Nephron (organoid): ENCODE data around the gene ATP6V1E1.

Source experiments
- H3K27ac Mint-ChIP-seq, 3 experiments: 2 replicates each; pipeline ENCODE4 v1.8.0; 2020; ENCODE audit warnings: mixed read lengths in 3 of 3, mild to moderate bottlenecking in 2 of 3, moderate library complexity in 1 of 3
- H3K27me3 Mint-ChIP-seq: 2 replicates; pipeline ENCODE4 v1.8.0; 2021; ENCODE audit warnings: low read depth, mild to moderate bottlenecking, moderate library complexity, mixed read lengths
- H3K36me3 Mint-ChIP-seq: 2 replicates; pipeline ENCODE4 v1.8.0; 2020; ENCODE audit warnings: low read depth, mixed read lengths
- H3K4me1 Mint-ChIP-seq: 2 replicates; pipeline ENCODE4 v1.8.0; 2020; ENCODE audit warnings: mixed read lengths
- H3K4me3 Mint-ChIP-seq, 3 experiments: 2 replicates each; pipeline ENCODE4 v1.8.0; 2020; ENCODE audit warnings: mild to moderate bottlenecking in 3 of 3, mixed read lengths in 3 of 3, moderate library complexity in 2 of 3
- H3K9me3 Mint-ChIP-seq: 2 replicates; pipeline ENCODE4 v1.8.0; 2020; ENCODE audit warnings: mixed read lengths
- TF ChIP-seq, protein P1 (sequence below), 3 experiments: fragments of 200-600 bp; sonication (generic); IDR thresholded peaks; one replicate each; pipeline ENCODE4 v1.5.0; 2021; ENCODE audit warnings: antibody characterized with exemption in 3 of 3; ENCODE audit not compliant: unreplicated experiment in 3 of 3

The ATP6V1E1 gene

DNA sequence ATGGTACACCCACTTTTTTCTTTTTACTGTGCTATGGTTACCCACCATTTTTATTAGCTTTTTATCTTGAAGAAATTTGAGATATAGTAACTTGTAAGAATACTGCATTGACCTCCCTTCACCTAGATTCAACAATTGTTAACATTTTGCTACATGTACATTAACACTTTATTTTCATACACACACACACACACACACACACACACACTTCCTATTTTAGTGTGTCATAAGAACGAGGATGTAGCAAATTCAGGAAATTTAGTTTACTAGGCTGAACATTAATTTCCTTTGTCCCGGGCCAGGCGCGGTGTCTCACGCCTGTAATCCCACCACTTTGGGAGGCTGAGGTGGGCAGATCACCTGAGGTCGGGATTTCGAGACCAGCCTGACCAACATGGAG is 1.1 kb upstream of the ATP6V1E1 start:
- TF ChIP-seq, protein P1, sequence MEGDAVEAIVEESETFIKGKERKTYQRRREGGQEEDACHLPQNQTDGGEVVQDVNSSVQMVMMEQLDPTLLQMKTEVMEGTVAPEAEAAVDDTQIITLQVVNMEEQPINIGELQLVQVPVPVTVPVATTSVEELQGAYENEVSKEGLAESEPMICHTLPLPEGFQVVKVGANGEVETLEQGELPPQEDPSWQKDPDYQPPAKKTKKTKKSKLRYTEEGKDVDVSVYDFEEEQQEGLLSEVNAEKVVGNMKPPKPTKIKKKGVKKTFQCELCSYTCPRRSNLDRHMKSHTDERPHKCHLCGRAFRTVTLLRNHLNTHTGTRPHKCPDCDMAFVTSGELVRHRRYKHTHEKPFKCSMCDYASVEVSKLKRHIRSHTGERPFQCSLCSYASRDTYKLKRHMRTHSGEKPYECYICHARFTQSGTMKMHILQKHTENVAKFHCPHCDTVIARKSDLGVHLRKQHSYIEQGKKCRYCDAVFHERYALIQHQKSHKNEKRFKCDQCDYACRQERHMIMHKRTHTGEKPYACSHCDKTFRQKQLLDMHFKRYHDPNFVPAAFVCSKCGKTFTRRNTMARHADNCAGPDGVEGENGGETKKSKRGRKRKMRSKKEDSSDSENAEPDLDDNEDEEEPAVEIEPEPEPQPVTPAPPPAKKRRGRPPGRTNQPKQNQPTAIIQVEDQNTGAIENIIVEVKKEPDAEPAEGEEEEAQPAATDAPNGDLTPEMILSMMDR (IDR thresholded peaks at IDR 0.05; ENCODE audit: unreplicated experiment in 3 of 3) = no peak
- Mint-ChIP-seq H3K9me3 (no peaks in the 10 kb centered on the region), H3K4me3 (peak overlapping the region; percentile 93 to 98 (median 94)), H3K4me1 (peaks cover 32% of the 10 kb centered on the region), H3K27ac (peak overlapping the region; percentile 70 to 96 (median 71)), H3K27me3 (no peaks in the 10 kb centered on the region), H3K36me3 (no peaks in the 10 kb centered on the region)

DNA sequence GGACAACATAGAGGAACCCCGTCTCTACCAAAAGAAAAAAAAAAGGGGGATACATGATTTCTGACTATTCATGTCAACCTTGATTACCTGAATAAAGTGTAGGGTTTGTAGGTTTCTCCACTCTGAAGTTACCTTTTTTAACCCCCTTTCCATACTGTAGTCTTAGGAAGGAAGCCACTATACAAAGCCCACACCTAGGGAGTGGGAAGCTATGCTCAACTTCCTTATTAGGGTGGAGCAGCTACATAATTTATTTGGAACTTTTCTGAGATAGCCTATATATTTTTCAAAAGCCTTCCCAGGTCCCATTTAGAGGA is 582 bp upstream of the ATP6V1E1 start:
- Mint-ChIP-seq H3K36me3 (no peaks in the 10 kb centered on the region), H3K27ac (peak overlapping the region; percentile 96 to 98 (median 98)), H3K27me3 (no peaks in the 10 kb centered on the region), H3K9me3 (no peaks in the 10 kb centered on the region), H3K4me1 (peaks cover 32% of the 10 kb centered on the region), H3K4me3 (peak overlapping the region; percentile 93 to 98 (median 94))
- TF ChIP-seq, protein P1 (IDR thresholded peaks at IDR 0.05; ENCODE audit: unreplicated experiment in 3 of 3) = no peak

DNA sequence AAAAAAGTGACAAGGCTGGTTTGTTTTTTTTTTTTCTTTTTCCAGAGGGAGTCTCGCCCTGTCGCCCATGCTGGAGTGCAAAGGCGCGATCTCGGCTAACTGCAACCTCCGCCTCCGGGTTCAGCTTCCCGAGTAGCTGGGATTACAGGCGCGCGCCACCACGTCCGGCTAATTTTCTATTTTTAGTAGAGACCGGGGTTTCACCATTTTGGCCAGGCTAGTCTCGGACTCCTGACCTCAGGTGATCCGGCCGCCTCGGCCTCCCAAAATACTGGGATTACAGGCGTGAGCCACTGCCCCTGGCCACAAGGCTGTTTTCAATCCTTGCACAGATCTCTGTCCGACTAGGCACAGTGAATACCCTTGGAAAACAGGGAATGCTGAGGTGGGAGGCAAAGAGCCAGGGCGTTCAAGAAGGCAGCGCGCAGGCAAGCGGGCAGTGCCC is 566 bp downstream of the ATP6V1E1 start:
- H3K36me3 Mint-ChIP-seq = peaks cover 7% of the 10 kb centered on the region
- TF ChIP-seq, protein P1 (IDR thresholded peaks at IDR 0.05; ENCODE audit: unreplicated experiment in 3 of 3) = no peak
- no peaks in the 10 kb centered on the region for H3K9me3 Mint-ChIP-seq
- peaks cover 21% of the 10 kb centered on the region for H3K4me1 Mint-ChIP-seq
- peak overlapping the region; percentile 96 to 98 (median 98) for H3K27ac Mint-ChIP-seq
- H3K27me3 Mint-ChIP-seq = no peaks in the 10 kb centered on the region
- H3K4me3 Mint-ChIP-seq = peak overlapping the region; percentile 93 to 98 (median 94)

DNA sequence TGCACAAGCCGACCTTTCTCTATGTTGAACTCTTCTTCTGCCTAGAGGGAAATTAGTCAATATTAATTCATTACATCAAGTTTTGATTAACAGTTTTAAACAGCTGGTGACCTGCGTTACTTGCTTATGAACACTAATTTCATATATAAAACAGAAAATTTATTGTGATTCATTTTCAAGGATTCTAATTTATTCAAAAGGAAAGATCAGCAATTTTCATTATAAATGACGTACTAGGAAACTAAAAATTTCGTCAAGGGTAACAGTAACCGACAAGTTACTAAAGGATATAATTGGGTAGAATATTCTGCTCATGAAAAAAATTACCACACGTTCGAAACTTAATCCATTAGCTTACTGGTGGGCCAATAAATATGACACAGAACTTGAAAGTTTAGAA is 15.3 kb downstream of the ATP6V1E1 start:
- TF ChIP-seq, protein P1 (IDR thresholded peaks at IDR 0.05; ENCODE audit: unreplicated experiment in 3 of 3) = no peak
- Mint-ChIP-seq H3K27ac (no peak overlapping the region), H3K4me1 (no peaks in the 10 kb centered on the region), H3K9me3 (no peaks in the 10 kb centered on the region), H3K4me3 (no peak overlapping the region), H3K36me3 (peaks cover 47% of the 10 kb centered on the region), H3K27me3 (no peaks in the 10 kb centered on the region)

DNA sequence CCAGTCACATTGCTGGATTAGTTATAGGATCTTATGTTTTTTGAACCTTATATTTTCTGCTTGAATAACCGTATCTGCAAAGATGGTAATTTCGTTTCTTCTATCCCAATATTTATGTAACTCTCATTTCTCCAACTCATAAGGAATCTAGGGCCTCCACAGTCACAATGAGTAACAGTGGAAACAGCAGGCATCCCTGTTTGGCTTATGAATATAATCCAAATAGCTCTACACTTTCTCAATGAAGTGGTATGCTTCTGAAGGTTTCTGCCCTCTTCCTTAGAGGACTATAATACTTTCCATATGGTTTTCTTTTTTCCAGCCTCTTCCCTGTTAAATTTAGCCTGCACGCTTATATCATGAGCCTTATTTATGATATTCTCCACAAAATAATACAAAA is 16.5 kb downstream of the ATP6V1E1 start:
- no peaks in the 10 kb centered on the region for H3K9me3 Mint-ChIP-seq
- TF ChIP-seq, protein P1 (IDR thresholded peaks at IDR 0.05; ENCODE audit: unreplicated experiment in 3 of 3) = no peak
- no peaks in the 10 kb centered on the region for H3K27me3 Mint-ChIP-seq
- H3K27ac Mint-ChIP-seq = no peak overlapping the region
- H3K4me3 Mint-ChIP-seq = no peak overlapping the region
- H3K4me1 Mint-ChIP-seq = no peaks in the 10 kb centered on the region
- H3K36me3 Mint-ChIP-seq = peaks cover 37% of the 10 kb centered on the region

DNA sequence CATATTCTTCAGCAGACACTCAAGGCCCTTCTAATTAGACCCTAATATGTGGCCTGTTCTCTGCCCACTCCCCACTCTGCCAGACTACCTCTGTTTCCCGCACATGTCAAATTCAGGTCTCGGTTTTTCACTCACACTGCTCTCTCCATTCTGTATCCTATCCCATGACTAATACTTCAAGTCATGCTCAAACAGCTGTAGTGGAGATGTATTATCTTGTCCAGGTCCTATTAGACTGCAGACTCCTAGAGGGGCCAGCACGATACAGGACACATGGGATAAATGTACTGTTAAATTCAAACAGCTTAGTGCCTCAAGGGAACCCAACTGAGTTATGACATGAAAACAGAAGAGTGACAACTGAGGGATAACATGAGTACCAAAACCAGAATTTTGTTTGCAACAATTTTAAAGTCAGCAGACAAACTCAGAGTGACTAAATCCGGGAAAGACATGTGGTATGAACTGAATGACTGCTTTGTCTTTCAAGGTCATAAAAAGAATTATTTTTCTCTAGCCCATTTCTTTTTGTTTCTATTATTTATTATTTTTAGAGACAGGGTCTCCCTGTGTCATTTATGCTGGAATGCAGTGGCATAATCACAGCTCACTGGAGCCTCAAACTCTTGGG is 20.5 kb downstream of the ATP6V1E1 start:
- no peaks in the 10 kb centered on the region for H3K9me3 Mint-ChIP-seq
- TF ChIP-seq, protein P1 (IDR thresholded peaks at IDR 0.05; ENCODE audit: unreplicated experiment in 3 of 3) = no peak
- no peaks in the 10 kb centered on the region for H3K4me1 Mint-ChIP-seq
- H3K27me3 Mint-ChIP-seq = no peaks in the 10 kb centered on the region
- peaks cover 35% of the 10 kb centered on the region for H3K36me3 Mint-ChIP-seq
- no peak overlapping the region for H3K4me3 Mint-ChIP-seq
- H3K27ac Mint-ChIP-seq = no peak overlapping the region
